OCI-LY3 (cell line): Measurements from ENCODE around the gene SFXN3.

Experiments
- EZH2phosphoT487 ChIP-seq: fragments of 200-600 bp; shearing (Covaris generic); IDR thresholded peaks from 2 replicates; pipeline ENCODE4 v1.6.1; 2018; ENCODE audit warnings: antibody characterized with exemption, mixed run types, low read depth
- TF ChIP-seq, protein P1 (sequence below): fragments of 200-600, 300-600 bp; sonication (generic); IDR thresholded peaks from 2 replicates; pipeline ENCODE4 v1.5.1; 2014; ENCODE audit warnings: antibody characterized with exemption, low read length, low read depth

DNA sequence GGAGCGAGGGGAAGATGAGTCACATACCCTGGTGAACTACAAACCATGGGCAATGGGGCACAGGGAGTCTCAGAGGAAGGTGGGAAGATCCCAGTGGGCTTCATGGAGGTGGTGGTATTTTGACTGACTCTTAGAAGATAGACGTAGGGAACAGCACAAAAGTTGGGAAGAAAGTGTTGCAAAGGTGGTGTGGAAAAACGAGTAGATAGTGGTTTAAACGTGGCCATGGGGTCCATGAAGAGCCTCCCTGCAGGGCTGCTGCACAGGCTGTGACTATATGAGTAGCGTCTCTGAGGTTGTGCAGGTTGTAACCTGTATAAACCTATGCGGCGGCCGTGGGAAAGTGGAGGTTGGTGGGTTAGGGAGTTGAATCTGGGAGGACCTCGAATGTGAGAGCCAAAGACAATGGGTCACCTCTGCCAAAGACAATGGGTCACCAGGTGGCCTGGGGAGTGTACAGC lies 17.6 kb upstream of the SFXN3 start:
- TF ChIP-seq, protein P1, sequence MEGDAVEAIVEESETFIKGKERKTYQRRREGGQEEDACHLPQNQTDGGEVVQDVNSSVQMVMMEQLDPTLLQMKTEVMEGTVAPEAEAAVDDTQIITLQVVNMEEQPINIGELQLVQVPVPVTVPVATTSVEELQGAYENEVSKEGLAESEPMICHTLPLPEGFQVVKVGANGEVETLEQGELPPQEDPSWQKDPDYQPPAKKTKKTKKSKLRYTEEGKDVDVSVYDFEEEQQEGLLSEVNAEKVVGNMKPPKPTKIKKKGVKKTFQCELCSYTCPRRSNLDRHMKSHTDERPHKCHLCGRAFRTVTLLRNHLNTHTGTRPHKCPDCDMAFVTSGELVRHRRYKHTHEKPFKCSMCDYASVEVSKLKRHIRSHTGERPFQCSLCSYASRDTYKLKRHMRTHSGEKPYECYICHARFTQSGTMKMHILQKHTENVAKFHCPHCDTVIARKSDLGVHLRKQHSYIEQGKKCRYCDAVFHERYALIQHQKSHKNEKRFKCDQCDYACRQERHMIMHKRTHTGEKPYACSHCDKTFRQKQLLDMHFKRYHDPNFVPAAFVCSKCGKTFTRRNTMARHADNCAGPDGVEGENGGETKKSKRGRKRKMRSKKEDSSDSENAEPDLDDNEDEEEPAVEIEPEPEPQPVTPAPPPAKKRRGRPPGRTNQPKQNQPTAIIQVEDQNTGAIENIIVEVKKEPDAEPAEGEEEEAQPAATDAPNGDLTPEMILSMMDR = no peak
- no peak for TF ChIP-seq EZH2phosphoT487
